DND-41 (cell line): ENCODE data around the gene GTF2B.

ENCODE experiments used
- CTCF ChIP-seq: IDR thresholded peaks from 2 replicates; pipeline ENCODE4 v1.5.1; 2012; ENCODE audit warnings: borderline replicate concordance, low read length, moderate library complexity, mild to moderate bottlenecking; ENCODE audit not compliant: poor library complexity, severe bottlenecking; ENCODE audit errors: extremely low read depth
- EZH2 ChIP-seq: IDR thresholded peaks from 3 replicates; pipeline ENCODE4 v1.6.1; 2012; ENCODE audit warnings: borderline replicate concordance, low read depth, mild to moderate bottlenecking, moderate library complexity, low read length, inconsistent platforms; ENCODE audit not compliant: severe bottlenecking

DNA sequence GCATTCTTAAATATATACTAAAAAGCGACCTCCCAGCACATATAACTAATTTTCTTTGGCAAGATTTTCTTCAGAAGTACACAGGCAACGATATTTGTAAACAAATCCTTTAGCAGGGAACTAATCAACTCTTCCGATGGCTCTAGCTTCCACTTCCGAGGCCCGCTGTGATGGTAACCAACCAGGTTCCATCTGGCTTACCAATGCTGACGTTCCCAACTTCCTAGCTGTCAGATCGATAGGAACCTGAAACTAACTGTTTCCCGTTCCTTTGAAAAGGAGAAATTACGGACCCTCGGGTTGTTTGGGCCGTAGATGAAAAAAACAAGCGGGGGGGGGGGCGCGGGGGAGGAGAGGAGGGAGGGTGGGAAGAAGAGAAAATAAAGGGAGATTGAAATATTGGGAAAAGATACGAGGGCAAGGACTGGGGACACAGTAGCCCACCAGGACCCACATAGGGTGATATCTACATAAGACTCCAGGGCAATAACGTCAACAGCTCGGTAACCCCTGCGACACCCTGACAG, 513 bp downstream of the GTF2B start:
- TF ChIP-seq CTCF (no peak), EZH2 (no peak)
